HepG2 (cell line): ENCODE results near the gene MISFA. TPM values are rescaled to one million over a fixed set of nuclear protein-coding genes. Genes with fewer than 3 reads are reported as not detected.

Experiments used
- EZH2 ChIP-seq: conservative IDR thresholded peaks from 2 replicates; pipeline ENCODE4 v1.6.1; 2012; ENCODE audit warnings: mild to moderate bottlenecking, low read depth, low read length, moderate library complexity
- MTF1 ChIP-seq: sonication (generic); formaldehyde crosslinking; IDR thresholded peaks from 2 replicates; pipeline ENCODE4 v1.5.0; 2020; ENCODE audit warnings: missing genetic modification reagents
- RAD21 ChIP-seq: fragments of 450-650 bp; formaldehyde crosslinking; IDR thresholded peaks from 2 replicates; pipeline ENCODE4 v1.5.0; 2020; ENCODE audit warnings: mild to moderate bottlenecking
- RORA ChIP-seq: sonication (generic); formaldehyde crosslinking; IDR thresholded peaks from 2 replicates; pipeline ENCODE4 v1.5.0; 2020; ENCODE audit warnings: mild to moderate bottlenecking, missing genetic modification reagents, moderate library complexity
- SATB2 ChIP-seq: sonication (generic); formaldehyde crosslinking; IDR thresholded peaks from 2 replicates; pipeline ENCODE4 v1.5.0; 2020; ENCODE audit warnings: missing genetic modification reagents
- SIX4 ChIP-seq: sonication (generic); formaldehyde crosslinking; IDR thresholded peaks from 2 replicates; pipeline ENCODE4 v1.4.0; 2020; ENCODE audit warnings: missing genetic modification reagents
- SP2 ChIP-seq: sonication (generic); formaldehyde crosslinking; IDR thresholded peaks from 2 replicates; pipeline ENCODE4 v1.5.1; 2020; ENCODE audit warnings: mild to moderate bottlenecking, missing genetic modification reagents
- SPEN ChIP-seq: sonication (generic); formaldehyde crosslinking; IDR thresholded peaks from 2 replicates; pipeline ENCODE4 v1.5.1; 2020; ENCODE audit warnings: low read depth, mild to moderate bottlenecking, missing genetic modification reagents
- TSC22D2 ChIP-seq: sonication (generic); formaldehyde crosslinking; IDR thresholded peaks from 2 replicates; pipeline ENCODE4 v1.5.1; 2020; ENCODE audit warnings: missing genetic modification reagents, mild to moderate bottlenecking, borderline replicate concordance
- ZNF224 ChIP-seq: sonication (generic); formaldehyde crosslinking; IDR thresholded peaks from 2 replicates; pipeline ENCODE4 v1.5.0; 2020; ENCODE audit warnings: mild to moderate bottlenecking, missing genetic modification reagents
- ZNF879 ChIP-seq: sonication (generic); formaldehyde crosslinking; IDR thresholded peaks from 2 replicates; pipeline ENCODE4 v1.8.1; 2023; ENCODE audit warnings: missing genetic modification reagents
- polyA plus RNA-seq, 8 experiments: library from polyadenylated mRNA; depleted of rRNA in 3 of 8; stranded (reverse) in 7 of 8; unstranded in 1 of 8; fragments of >200 nt; fragmentation: Illumina TruSeq in 4 of 8; extraction: Trizol in 4 of 8; gene quantifications; 2 replicates each; pipeline versions ENCODE4 v1.2.1 to v1.2.3, GENCODE V29; 2011 to 2016; ENCODE audit warnings: low read depth in 4 of 8, missing spikeins in 1 of 8, mixed read lengths in 1 of 8; ENCODE audit not compliant: insufficient read depth in 1 of 8
- total RNA-seq, 5 experiments: library from RNA; depleted of rRNA; stranded (reverse); fragments of >200 nt; fragmentation: Illumina TruSeq; extraction: Trizol; gene quantifications; 2 replicates each; pipeline ENCODE4 v1.2.3, GENCODE V29; 2016; ENCODE audit warnings: low read depth in 1 of 5
- TF ChIP-seq, protein P1 (sequence below): sonication (generic); formaldehyde crosslinking; IDR thresholded peaks from 2 replicates; pipeline ENCODE4 v1.8.1; 2022; ENCODE audit warnings: low read depth, mild to moderate bottlenecking, missing genetic modification reagents
- TF ChIP-seq, protein P2 (sequence below): sonication (generic); formaldehyde crosslinking; IDR thresholded peaks from 2 replicates; pipeline ENCODE4 v1.4.0; 2020; ENCODE audit warnings: mild to moderate bottlenecking, missing genetic modification reagents
- TF ChIP-seq, protein P3 (sequence below): sonication (generic); formaldehyde crosslinking; IDR thresholded peaks from 2 replicates; pipeline ENCODE4 v1.5.0; 2020; ENCODE audit warnings: missing genetic modification reagents
- TF ChIP-seq, protein P4 (sequence below): sonication (generic); formaldehyde crosslinking; IDR thresholded peaks from 2 replicates; pipeline ENCODE4 v1.5.0; 2020; ENCODE audit warnings: missing genetic modification reagents
- TF ChIP-seq, protein P5 (sequence below): sonication (generic); formaldehyde crosslinking; IDR thresholded peaks from 2 replicates; pipeline ENCODE4 v1.8.1; 2023; ENCODE audit warnings: missing genetic modification reagents, inconsistent platforms, borderline replicate concordance
- TF ChIP-seq, protein P6 (sequence below): sonication (generic); formaldehyde crosslinking; IDR thresholded peaks from 2 replicates; pipeline ENCODE4 v1.4.0; 2020; ENCODE audit warnings: missing genetic modification reagents; ENCODE audit errors: not compliant biosample characterization
- TF ChIP-seq, protein P7 (sequence below): conservative IDR thresholded peaks from 2 replicates; pipeline ENCODE4 v1.6.1; 2018; ENCODE audit warnings: missing genetic modification reagents

Gene MISFA
- total and polyA plus RNA-seq, 2 of the 13 experiments (the other 11 are each of a cell fraction or from before 2014, with no cell fraction given): 1.4 to 5.4 TPM

DNA sequence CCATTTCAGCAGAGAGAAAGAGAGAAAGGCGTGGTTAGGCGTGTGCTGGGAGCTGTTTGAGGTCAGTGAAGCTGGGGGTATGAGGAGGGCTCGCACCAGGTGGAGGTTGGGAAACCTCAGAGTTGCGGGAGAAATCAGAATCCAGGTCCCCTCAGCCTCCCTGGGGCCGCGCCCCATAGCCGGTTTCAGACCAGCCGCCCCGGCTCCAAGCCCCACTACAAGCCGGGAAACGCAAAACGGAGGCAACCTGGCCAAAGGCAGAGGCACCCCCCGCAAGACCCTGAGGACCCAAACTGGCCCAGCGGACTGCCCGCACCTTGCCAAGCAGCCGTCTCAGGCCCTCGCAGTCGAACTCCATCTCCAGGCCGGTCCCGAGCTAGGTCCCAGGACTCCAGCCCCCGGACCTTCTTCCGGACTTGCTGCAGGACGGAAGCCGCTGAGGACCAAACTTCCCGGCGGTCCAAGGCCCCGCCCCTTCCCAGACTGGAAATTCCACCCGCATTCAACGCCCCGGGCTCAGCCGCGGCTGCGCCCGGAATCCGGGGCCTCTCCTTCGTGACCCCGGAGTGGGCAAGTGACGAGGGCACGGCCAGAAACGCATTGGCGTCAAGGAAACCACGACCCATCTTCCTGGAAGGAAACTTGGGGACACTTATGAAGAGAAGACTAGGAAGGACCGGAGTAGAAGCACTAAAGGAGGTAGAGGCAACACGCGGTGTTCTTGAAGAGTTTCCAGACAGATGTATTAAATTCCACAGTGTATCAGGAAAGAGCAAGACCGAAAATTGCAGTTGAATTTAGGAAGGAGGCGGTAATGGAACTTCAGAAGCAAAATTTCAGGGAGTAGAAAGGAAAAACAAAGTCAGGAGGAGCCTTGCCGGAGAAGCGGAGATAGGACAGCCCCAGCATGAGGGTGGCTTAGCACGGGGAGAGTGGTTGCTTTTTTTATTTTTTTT lies 11.0 kb upstream of the MISFA start, which contains the start of gene UEVLD (continued):
- TF ChIP-seq, protein P1, sequence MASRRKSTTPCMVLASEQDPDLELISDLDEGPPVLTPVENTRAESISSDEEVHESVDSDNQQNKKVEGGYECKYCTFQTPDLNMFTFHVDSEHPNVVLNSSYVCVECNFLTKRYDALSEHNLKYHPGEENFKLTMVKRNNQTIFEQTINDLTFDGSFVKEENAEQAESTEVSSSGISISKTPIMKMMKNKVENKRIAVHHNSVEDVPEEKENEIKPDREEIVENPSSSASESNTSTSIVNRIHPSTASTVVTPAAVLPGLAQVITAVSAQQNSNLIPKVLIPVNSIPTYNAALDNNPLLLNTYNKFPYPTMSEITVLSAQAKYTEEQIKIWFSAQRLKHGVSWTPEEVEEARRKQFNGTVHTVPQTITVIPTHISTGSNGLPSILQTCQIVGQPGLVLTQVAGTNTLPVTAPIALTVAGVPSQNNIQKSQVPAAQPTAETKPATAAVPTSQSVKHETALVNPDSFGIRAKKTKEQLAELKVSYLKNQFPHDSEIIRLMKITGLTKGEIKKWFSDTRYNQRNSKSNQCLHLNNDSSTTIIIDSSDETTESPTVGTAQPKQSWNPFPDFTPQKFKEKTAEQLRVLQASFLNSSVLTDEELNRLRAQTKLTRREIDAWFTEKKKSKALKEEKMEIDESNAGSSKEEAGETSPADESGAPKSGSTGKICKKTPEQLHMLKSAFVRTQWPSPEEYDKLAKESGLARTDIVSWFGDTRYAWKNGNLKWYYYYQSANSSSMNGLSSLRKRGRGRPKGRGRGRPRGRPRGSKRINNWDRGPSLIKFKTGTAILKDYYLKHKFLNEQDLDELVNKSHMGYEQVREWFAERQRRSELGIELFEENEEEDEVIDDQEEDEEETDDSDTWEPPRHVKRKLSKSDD (CRISPR knock-in tag): 0 out of 2 replicates have a peak, but pooled peaks have one; percentile 48
- TF ChIP-seq EZH2 (no peak), SP2 (CRISPR knock-in tag) (peak; percentile 52), SIX4 (CRISPR knock-in tag) (0 out of 2 replicates have a peak, but pooled peaks have one; percentile 24), SPEN (CRISPR knock-in tag) (peak; percentile 92), ZNF879 (no peak), TSC22D2 (CRISPR knock-in tag) (no peak), SATB2 (CRISPR knock-in tag) (0 out of 2 replicates have a peak, but pooled peaks have one; percentile 89), RAD21 (no peak), RORA (CRISPR knock-in tag) (no peak), MTF1 (CRISPR knock-in tag) (no peak), ZNF224 (CRISPR knock-in tag) (no peak)
- TF ChIP-seq, protein P2, sequence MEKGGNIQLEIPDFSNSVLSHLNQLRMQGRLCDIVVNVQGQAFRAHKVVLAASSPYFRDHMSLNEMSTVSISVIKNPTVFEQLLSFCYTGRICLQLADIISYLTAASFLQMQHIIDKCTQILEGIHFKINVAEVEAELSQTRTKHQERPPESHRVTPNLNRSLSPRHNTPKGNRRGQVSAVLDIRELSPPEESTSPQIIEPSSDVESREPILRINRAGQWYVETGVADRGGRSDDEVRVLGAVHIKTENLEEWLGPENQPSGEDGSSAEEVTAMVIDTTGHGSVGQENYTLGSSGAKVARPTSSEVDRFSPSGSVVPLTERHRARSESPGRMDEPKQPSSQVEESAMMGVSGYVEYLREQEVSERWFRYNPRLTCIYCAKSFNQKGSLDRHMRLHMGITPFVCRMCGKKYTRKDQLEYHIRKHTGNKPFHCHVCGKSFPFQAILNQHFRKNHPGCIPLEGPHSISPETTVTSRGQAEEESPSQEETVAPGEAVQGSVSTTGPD: no peak
- TF ChIP-seq, protein P3, sequence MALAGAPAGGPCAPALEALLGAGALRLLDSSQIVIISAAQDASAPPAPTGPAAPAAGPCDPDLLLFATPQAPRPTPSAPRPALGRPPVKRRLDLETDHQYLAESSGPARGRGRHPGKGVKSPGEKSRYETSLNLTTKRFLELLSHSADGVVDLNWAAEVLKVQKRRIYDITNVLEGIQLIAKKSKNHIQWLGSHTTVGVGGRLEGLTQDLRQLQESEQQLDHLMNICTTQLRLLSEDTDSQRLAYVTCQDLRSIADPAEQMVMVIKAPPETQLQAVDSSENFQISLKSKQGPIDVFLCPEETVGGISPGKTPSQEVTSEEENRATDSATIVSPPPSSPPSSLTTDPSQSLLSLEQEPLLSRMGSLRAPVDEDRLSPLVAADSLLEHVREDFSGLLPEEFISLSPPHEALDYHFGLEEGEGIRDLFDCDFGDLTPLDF (CRISPR knock-in tag): peak; percentile 67; the same call in 1 of the 2 replicates
- TF ChIP-seq, protein P4, sequence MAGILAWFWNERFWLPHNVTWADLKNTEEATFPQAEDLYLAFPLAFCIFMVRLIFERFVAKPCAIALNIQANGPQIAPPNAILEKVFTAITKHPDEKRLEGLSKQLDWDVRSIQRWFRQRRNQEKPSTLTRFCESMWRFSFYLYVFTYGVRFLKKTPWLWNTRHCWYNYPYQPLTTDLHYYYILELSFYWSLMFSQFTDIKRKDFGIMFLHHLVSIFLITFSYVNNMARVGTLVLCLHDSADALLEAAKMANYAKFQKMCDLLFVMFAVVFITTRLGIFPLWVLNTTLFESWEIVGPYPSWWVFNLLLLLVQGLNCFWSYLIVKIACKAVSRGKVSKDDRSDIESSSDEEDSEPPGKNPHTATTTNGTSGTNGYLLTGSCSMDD: no peak
- TF ChIP-seq, protein P5, sequence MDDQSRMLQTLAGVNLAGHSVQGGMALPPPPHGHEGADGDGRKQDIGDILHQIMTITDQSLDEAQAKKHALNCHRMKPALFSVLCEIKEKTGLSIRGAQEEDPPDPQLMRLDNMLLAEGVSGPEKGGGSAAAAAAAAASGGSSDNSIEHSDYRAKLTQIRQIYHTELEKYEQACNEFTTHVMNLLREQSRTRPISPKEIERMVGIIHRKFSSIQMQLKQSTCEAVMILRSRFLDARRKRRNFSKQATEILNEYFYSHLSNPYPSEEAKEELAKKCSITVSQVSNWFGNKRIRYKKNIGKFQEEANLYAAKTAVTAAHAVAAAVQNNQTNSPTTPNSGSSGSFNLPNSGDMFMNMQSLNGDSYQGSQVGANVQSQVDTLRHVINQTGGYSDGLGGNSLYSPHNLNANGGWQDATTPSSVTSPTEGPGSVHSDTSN (CRISPR knock-in tag): 0 out of 2 replicates have a peak, but pooled peaks have one; percentile 53
- TF ChIP-seq, protein P6, sequence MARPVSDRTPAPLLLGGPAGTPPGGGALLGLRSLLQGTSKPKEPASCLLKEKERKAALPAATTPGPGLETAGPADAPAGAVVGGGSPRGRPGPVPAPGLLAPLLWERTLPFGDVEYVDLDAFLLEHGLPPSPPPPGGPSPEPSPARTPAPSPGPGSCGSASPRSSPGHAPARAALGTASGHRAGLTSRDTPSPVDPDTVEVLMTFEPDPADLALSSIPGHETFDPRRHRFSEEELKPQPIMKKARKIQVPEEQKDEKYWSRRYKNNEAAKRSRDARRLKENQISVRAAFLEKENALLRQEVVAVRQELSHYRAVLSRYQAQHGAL (CRISPR knock-in tag): peak; percentile 42
- TF ChIP-seq, protein P7, sequence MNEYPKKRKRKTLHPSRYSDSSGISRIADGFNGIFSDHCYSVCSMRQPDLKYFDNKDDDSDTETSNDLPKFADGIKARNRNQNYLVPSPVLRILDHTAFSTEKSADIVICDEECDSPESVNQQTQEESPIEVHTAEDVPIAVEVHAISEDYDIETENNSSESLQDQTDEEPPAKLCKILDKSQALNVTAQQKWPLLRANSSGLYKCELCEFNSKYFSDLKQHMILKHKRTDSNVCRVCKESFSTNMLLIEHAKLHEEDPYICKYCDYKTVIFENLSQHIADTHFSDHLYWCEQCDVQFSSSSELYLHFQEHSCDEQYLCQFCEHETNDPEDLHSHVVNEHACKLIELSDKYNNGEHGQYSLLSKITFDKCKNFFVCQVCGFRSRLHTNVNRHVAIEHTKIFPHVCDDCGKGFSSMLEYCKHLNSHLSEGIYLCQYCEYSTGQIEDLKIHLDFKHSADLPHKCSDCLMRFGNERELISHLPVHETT: peak; percentile 75
